NAMALWA (cell line): Measurements from ENCODE around the gene OR5AU1.
"Not testable (repeated sequence)": the region's sequence is repeated elsewhere in the genome, so short reads cannot be mapped to it uniquely, and the experiment has no call there.

Experiments
- DNase-seq: peaks from one replicate; pipeline ENCODE4 v3.0.0-alpha.2; 2015; ENCODE audit warnings: low spot score

The OR5AU1 gene

DNA sequence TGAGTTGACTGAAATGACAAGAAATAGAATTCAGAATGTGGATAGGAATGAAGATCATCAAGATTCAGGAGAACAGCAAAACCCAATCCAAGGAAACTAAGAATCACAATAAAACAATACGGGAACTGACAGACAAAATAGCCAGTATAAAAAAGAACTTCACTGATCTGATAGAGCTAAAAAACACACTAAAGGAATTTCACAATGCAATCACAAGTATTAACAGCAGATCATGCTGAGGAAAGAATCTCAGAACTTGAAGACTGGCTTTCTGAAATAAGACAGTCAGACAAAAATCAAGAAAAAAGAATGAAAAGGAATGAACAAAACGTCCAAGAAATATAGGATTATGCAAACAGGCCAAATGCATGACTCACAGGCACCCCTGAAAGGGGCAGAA is 15.3 kb upstream of the OR5AU1 start:
- DNase-seq = no peak

DNA sequence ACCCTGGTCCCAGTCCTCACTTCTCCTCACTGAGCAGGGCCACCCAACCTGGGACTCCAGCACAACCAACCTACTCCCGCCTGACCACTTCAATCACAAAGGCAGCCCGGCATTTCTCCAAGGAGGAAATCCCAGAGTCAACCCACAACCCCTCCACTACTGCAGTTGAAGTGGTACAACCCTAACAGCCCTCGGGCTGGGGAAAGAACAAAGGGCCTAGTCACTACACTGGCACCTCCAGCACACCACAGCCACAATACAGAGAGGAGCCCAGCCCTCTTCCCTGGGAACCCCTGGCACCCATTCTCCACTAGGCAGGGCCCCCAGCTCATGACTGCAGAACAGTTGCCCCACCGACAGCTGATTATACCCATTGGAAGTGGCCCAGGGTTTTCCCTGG is 13.7 kb upstream of the OR5AU1 start:
- DNase-seq = no peak

DNA sequence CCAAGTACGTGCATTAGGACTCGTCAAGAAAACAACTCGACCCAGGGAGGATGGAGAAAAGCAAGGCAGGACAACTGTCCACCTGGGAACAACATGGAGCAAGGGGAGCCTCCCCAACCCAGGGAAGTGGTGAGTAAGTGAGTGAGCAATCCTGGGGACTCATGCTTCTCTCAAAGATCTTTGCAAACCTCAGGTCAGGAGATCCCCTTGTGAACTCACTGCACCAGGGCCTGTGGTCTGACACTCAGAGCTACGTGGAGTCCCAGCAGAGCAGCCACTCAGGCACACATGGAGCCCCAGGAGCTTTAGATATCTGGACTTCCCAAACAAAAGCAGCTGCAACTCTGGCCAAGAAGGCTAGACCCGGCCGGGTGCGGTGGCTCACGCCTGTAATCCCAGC is 12.2 kb upstream of the OR5AU1 start:
- no peak for DNase-seq

DNA sequence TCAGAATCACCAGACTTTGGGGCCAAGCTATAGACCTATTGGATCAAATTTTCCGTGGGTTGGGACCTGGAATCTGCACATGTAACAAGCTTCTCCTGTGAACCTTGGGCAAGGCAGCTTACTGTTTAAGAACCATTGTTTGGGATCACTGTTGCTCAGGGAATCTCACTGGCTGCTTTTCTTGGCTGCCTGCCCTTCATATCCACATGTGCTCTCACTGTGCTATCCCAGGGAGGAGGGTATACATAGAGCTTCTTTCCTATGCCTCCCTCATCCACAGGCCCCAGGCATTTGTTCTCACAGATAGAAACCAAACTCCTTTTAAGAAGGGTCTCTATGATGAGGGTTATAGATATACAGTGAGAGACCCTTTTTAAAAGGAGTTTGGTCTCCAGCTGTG is 9.8 kb upstream of the OR5AU1 start:
- DNase-seq = not testable (repeated sequence)

DNA sequence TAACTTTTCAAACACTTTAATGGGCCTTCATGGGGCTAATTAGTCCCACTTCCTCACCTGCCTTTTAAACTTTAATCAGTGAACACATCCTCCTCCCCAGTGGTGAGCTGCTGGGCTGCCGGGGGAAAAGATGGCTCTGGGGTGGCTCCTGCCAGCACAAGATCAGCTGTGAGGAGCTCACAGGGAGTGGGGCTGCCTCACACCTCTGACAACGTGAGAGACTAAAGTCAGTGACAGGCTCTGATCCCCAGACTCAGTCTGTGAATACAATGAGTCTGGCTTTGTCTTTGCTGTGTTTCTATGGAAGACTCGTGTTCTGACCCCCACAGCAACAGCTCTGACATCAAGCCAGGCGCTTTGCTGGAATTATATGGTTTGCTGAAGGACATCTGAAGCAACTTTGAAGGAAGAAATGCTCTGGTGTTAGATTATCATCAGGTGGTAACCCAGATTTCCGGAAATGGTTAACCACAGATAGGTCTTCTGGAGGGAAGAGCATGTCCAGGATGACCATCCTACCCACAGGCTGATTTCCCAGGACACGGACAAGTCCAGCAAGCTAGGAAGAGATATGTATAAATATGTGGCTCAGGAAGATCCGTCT is 9.2 kb upstream of the OR5AU1 start:
- DNase-seq = not testable (repeated sequence)

DNA sequence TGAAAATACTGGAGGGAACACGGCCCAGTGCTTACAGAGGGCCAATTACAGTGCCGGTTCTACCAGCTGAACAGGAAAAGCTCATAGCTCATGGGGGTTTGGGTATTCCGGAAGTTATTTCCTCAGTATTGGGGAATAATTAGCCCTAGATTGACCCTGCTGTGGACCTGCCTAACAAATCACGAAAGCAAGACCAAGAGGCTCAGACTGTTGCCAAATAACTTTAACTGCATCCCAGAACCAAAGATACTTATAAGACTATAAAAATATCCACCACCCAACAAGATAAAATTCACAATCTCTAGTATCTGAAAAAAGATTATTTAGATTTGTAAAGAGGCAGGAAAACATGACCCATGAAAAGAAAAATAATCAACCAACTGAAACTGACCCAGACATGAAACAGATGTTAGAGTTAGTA is 8.0 kb upstream of the OR5AU1 start:
- DNase-seq = no peak

DNA sequence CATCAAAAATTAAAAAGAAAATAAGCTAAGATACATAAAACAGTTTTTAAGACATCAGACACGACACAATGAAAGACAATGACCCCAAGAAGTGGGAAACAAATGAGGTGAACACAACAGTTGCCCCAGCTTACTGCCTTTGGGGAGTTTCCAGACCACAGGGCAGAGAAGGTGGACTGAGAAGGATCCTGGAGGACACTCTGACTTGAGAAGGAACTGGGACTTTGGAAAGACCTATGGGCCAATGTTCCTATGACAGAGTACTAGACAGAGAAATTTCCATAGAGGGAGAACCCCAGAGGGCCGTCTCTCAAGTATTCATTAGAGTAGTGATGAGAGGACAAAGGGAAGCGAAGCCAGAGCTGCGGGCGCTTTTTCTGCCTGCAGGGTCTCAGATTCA is 6.2 kb upstream of the OR5AU1 start:
- no peak for DNase-seq

DNA sequence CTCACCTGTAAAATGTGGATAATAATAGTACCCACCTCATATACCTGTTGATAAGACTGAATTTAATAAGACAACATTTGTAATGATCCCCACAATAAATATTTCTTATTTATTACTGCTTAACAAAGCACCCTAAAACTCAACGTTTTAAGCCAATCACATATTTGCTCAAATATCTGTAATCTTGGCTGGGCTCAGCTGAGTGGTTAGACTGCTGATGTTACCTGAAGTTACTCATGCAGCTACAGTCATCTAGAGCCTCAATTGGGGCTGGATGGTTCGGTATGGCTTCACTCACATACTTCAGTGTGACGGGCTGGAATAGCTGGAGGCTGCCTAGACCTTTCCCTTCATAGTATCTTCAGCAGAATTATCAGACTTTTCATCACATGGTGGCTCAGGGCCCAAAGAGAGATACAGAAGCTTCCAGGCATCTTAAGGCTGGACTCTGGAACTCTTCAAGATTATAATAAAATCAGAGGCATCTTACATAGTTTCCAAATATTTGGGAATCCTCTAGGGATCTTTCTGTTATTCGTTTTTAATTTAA is 4.3 kb upstream of the OR5AU1 start:
- DNase-seq = no peak

DNA sequence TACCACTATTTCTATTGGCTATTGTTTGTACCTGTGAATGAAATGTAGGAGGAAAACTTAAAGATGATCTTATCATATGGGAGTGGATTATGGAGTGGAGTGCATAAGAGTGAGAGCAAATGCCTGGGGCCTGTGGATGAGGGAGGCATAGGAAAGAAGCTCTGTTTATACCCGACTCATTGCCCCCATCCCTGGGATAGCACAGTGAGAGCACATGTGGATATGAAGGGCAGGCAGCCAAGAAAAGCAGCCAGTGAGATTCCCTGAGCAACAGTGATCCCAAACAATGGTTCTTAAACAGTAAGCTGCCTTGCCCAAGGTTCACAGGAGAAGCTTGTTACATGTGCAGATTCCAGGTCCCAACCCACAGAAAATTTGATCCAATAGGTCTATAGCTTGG is 2.3 kb upstream of the OR5AU1 start:
- DNase-seq = not testable (repeated sequence)

DNA sequence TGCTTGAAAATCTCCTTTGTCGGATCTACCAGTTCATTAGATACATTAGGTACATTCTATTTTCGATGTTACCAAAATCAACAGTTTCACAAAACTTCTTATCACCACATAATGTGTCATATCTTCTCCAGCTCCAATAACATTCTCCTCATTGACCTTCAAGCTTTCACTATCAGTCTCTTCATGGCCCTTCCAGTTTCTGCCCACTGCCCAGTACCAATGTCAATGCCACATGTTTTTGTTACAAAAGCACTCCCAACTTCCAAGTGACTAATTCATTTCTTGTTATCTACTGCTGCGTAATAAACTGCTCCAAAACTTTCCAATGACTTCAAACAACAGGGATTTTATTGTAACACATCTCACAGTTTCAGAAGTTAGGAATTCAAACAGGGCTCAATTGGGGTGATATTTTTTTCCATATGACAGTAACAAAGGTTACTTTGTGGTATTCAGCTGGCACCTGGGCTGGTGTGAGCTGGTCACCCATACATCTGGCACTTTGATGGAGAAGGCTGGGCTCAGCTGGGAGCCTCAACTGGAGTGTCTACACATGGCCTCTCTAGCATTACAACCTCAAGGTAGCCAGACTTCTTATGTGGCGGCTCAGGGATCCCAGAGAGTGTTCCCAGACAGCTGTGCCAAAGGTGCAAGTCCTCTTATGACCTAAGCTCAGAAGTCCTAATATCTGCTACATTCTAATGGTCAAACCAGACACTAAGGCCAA is 6.1 kb downstream of the OR5AU1 start:
- no peak for DNase-seq

DNA sequence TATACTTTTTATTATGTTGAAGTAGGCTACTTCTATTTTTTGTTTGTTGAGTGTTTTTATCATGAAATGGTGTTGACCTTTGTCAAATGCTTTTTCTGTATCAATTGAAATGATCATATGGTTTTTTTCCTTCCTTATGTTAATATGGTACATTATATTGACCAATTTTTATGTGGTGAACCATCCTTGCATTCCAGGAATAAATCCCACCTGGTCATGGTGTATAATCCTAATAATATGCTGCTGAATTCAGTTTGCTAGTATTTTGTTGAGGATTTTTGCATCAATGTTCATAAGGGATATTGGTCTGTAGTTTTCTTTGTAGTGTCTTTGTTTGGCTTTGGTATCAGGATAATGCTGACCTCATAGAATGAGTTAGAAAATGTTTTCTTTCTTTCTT is 10.4 kb downstream of the OR5AU1 start:
- DNase-seq = no peak

DNA sequence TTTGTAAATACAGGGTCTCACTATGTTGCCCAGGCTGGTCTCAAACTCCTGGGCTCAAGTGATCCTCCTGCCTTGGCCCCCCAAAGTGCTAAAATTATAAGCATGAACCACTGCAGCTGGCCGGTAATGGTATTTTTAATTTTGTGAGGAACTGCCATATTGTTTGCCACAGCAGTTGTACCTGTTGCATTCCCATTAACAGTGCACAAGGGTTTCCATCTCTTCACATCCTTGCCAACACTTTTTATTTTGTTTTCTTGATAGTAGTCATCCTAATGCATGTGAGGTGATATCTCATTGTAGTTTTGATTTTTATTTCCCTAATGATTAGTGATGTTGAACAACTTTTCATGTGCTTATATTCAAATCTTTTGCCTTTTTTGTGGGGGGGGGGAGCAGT is 13.5 kb downstream of the OR5AU1 start:
- DNase-seq = no peak

DNA sequence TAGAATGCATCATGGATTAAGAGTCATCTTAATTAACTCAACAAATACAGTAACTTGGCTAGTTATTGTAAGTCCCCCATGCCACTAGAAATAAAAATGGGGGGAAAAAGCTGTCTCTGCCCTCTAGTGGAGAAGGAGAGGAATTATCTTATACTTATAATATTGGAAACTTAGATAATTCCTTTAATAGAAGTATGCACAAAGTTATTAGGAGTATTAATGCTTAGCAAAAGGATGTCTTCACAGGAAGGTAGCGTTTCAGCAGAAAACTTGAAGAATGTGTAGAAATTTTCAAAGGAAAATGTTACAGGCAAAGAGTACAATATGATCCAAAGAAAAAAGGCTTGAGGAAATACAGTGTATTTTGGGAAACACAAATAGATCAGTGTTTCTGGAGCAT is 19.8 kb downstream of the OR5AU1 start:
- DNase-seq = peak; percentile 46

DNA sequence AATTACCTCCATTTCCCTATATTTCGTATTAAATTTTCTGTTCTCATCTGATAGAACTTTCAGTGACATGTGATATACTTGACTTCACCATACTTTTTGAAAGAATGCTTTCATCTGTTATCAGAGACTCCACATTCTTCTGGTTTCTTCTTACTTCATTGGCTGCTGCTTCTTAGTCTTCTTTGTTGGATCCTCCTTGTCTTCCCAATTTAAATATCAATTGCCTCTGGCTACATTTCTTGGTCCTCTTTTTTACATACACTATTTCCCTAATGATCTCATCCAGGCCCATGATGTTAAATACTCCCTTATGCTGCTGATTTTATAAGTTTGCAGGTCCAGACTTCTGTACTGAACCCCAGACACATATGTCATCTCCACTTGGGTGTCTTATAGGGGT is 22.0 kb downstream of the OR5AU1 start:
- no peak for DNase-seq

DNA sequence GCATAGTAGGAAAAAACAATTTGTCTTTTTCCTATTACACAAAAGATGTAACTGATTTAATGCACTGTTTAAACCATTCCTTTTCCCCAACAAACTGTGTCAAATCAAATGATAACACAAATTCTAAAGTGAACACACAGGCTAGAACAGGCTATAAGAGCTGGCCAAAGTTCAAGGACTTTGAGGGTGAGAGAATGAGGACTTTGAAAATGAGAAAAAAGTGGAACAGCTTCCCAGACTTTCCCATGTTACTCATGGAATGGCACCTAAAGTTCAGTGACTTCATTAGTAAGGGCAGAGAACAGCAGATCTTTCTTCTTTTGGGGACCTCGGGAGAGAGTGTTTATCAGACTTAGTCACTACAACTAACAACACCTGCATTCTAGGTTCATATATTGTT is 32.4 kb downstream of the OR5AU1 start:
- no peak for DNase-seq

DNA sequence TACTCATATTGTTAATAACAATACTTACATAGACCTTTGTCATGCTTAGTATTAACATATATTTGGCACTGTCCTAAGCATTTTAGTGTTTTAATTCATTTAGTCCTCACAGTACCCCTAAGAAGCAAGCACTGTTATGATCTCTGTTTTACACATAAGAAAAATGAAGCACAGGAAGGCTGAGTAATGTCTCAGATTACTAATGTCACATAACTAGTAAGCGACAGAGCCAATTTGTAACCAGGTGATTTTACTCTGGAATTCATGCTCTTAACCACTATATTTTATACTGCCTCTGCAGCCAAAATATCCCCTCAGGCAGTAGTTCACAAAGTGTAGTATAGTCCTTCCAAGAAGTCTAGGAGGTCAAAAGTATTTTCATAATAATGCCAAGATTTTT is 34.7 kb downstream of the OR5AU1 start:
- no peak for DNase-seq

DNA sequence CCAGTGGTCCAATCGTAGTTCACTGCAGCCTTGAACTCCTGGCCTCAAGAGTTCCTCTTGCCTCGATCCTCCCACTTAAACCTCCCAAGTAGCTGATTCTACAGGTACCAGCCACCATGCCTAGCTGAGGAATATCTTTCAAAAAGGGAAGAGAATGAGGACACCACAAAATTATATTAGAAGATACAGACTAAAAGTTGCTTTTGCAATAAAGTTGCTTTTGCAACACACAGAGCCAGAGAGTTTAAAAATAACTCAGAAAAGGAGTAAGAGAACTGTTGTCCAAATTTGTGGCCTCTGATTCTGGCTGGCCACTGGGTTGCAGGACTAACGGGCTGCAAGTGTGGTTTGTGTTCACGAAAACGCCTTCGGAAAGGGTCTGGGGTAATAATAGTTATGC is 35.2 kb downstream of the OR5AU1 start:
- no peak for DNase-seq

DNA sequence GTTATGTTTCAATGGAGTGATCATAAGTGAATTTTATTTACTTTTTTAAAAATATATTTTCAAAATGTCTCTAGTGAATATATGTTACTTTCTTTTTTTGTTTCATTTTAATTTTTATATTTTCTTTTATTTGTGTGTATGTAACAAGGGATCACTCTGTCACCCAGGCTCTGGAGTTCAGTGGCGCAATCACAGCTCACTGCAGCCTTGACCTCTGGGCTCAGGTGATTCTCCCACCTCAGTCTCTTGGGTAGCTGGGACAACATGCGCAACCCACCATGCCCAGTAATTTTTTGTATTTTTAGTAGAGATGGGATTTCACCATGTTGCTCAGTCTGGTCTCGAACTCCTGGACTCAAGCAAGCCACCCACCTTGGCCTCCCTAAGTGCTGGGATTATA is 36.9 kb downstream of the OR5AU1 start:
- no peak for DNase-seq

DNA sequence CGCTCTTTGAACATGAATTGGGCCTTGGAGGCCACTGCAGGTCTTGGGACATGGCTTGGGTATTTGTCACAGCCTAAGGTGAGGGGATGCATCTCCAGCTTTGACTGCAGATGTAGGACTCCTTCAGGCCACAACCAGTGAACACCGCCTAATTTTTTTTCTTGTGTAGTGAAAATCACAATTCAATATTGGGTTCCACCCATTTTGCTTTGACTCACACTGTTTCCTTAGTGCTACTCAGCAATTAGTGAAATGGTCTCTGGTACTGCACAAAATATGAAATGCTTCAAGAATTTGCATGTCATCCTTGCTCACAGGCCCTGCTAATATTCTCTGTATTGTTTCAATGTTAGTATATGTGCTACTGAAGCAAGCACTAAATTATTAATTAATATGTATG is 42.5 kb downstream of the OR5AU1 start:
- no peak for DNase-seq

DNA sequence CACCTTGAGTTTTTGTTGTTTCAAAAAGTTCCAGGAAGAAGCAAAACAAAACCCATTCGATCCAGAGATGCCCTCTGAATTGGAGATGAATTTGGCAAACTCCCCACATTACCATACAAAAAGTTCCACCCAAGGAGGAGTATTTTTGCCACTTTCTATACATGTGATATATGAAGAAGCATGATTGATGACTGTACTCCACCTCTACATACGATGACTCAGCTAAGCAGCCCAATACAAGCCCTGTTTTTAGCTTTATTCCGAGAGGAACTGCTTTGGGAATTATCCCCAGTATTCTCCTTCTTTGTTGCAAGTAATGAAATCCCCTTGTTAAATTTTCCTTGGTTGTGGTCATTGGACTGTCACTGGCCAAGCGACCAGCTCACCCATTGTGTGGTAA is 43.6 kb downstream of the OR5AU1 start:
- no peak for DNase-seq

DNA sequence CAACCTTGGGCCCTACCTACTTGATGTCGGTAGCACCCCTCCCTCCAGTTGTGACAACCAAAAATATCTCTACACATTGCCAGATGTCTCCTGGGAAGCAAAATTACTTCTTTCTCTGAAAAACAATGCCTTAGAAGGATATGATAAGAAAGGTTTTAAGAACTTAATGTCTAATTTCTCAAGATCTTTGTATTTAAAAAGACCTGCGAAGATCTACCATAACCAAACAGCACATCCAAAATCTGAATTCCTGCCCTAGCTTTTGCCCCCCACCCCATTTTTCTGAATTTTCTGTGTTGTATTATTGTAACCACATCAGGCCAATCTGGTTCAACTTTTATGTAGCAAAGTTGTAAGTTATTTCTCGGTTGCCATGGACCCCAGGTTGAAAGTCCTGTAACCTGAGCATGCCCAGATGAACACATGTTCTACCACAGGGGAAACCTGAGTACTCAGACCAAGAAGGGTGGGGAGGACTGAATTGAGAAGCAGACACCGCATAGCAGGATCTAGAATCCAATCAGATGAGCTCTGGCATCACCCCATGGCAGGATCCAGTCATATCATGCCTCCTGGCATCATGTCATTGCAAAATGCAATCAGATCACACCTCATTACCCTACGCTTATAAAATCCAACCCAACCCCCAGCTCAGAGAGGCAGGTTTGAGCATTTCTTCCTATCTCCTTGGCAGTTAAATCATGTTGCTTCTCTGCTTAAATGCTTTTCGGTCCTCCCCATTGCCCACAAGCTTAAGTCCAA is 46.3 kb downstream of the OR5AU1 start:
- no peak for DNase-seq

DNA sequence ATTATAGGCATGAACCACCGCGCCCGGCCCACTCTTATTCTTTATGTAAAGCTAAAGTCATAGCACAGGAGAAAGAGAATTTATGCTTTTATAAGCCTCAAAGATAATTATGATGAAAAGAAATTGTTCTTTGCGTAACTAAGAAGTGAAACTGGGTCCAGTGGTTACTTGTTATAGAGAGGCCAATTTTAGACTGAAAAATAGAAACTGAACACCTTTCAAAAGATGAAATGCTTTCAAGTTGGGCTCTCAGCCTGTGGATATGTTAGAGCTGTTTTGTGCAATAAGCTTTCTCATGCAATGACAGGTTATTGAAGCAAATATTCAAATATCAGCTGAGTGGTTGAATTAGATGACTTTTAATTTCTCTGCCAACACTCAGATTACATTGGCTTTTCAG is 47.1 kb downstream of the OR5AU1 start:
- no peak for DNase-seq

DNA sequence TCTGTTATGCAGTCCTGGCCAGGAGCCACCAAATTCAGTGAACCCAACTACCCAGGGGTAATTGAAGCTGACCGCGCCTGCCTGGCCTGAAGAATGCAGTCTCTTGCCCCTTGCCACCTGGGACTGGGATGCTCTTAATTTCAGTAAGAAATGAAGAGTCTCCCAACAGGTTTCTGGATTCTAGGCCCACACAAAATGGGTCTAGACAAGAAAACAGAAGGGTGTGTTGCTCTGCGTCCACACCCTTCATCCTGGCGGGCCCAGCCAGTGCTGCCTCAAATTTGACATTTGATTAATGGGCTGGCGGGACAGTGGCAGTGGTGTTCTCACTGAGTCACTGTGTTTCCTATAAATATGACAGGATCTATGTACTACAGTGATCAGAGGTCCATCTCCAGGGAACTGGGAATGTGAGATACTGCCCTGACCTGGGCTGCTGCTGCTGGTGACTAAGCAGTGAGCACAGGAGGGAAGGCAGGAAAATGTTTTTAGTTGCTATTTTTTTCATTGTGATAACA is 48.5 kb downstream of the OR5AU1 start:
- DNase-seq = no peak
